Measurements from ENCODE around the gene AKNAD1.

The AKNAD1 gene

GRCh38 chr1:108832929-108833328 is 24.0 kb downstream of the AKNAD1 start:
- in situ Hi-C loops (cut with MboI; ENCODE audit: low sequenced_read_pairs): no loop called here

- in situ Hi-C loops (cut with MboI; ENCODE audit: low sequenced_read_pairs): no loop called here
Observed at GRCh38 chr1:108831225-108831624, 25.7 kb downstream of the AKNAD1 start.

- in situ Hi-C loops (cut with MboI; ENCODE audit: low sequenced_read_pairs): no loop called here
Observed at GRCh38 chr1:108830119-108831008, 26.5 kb downstream of the AKNAD1 start.

- in situ Hi-C loops (cut with MboI; ENCODE audit: low sequenced_read_pairs): no loop called here
Observed at GRCh38 chr1:108829498-108829916, 27.4 kb downstream of the AKNAD1 start.

GRCh38 chr1:108828074-108828961 is 28.6 kb downstream of the AKNAD1 start:
- in situ Hi-C loops (cut with MboI; ENCODE audit: low sequenced_read_pairs): no loop called here

- in situ Hi-C loops (cut with MboI; ENCODE audit: low sequenced_read_pairs): no loop called here
Observed at GRCh38 chr1:108826081-108826635, 30.7 kb downstream of the AKNAD1 start.

GRCh38 chr1:108824051-108824450 is 32.8 kb downstream of the AKNAD1 start:
- in situ Hi-C loops (cut with MboI; ENCODE audit: low sequenced_read_pairs): no loop called here

GRCh38 chr1:108823632-108824031 is 33.3 kb downstream of the AKNAD1 start:
- in situ Hi-C loops (cut with MboI; ENCODE audit: low sequenced_read_pairs): no loop called here

GRCh38 chr1:108819878-108820277 is 37.0 kb downstream of the AKNAD1 start:
- in situ Hi-C loops (cut with MboI; ENCODE audit: low sequenced_read_pairs): no loop called here

GRCh38 chr1:108817811-108818210 is 39.1 kb downstream of the AKNAD1 start:
- in situ Hi-C loops (cut with MboI; ENCODE audit: low sequenced_read_pairs): no loop called here

GRCh38 chr1:108817016-108817415 is 39.9 kb downstream of the AKNAD1 start:
- in situ Hi-C loops (cut with MboI; ENCODE audit: low sequenced_read_pairs): no loop called here

- in situ Hi-C loops (cut with MboI; ENCODE audit: low sequenced_read_pairs): no loop called here
Observed at GRCh38 chr1:108816049-108816893, 40.6 kb downstream of the AKNAD1 start.

GRCh38 chr1:108815566-108815965 is 41.3 kb downstream of the AKNAD1 start:
- in situ Hi-C loops (cut with MboI; ENCODE audit: low sequenced_read_pairs): no loop called here

GRCh38 chr1:108814343-108815125 is 42.4 kb downstream of the AKNAD1 start:
- in situ Hi-C loops (cut with MboI; ENCODE audit: low sequenced_read_pairs): no loop called here

GRCh38 chr1:108813326-108813725 is 43.6 kb downstream of the AKNAD1 start:
- in situ Hi-C loops (cut with MboI; ENCODE audit: low sequenced_read_pairs): no loop called here

GRCh38 chr1:108811611-108812010 is 45.3 kb downstream of the AKNAD1 start:
- in situ Hi-C loops (cut with MboI; ENCODE audit: low sequenced_read_pairs): no loop called here

GRCh38 chr1:108808438-108808837 is 48.5 kb downstream of the AKNAD1 start:
- in situ Hi-C loops (cut with MboI; ENCODE audit: low sequenced_read_pairs): no loop called here

- in situ Hi-C loops (cut with MboI; ENCODE audit: low sequenced_read_pairs): no loop called here
Observed at GRCh38 chr1:108803548-108803947, 53.3 kb downstream of the AKNAD1 start.

GRCh38 chr1:108801101-108801500 is 55.8 kb downstream of the AKNAD1 start:
- in situ Hi-C loops (cut with MboI; ENCODE audit: low sequenced_read_pairs): no loop called here

GRCh38 chr1:108799001-108799400 is 57.9 kb downstream of the AKNAD1 start:
- in situ Hi-C loops (cut with MboI; ENCODE audit: low sequenced_read_pairs): no loop called here

Data from HL-60/S4 treated with phorbol 12-myristate 13-acetate at 8.2 ng/mL for 4 days and 3 days (cell line).